ENCODE data around the gene BROX.

GRCh38 chr1:222694927-222695326 is 17.4 kb upstream of the BROX start:
- TF ChIP-seq, protein P1, sequence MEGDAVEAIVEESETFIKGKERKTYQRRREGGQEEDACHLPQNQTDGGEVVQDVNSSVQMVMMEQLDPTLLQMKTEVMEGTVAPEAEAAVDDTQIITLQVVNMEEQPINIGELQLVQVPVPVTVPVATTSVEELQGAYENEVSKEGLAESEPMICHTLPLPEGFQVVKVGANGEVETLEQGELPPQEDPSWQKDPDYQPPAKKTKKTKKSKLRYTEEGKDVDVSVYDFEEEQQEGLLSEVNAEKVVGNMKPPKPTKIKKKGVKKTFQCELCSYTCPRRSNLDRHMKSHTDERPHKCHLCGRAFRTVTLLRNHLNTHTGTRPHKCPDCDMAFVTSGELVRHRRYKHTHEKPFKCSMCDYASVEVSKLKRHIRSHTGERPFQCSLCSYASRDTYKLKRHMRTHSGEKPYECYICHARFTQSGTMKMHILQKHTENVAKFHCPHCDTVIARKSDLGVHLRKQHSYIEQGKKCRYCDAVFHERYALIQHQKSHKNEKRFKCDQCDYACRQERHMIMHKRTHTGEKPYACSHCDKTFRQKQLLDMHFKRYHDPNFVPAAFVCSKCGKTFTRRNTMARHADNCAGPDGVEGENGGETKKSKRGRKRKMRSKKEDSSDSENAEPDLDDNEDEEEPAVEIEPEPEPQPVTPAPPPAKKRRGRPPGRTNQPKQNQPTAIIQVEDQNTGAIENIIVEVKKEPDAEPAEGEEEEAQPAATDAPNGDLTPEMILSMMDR (conservative IDR thresholded peaks at IDR 0.05): no peak
- TF ChIP-seq ZFX (IDR thresholded peaks at IDR 0.05): no peak
